ENCODE data around the gene SFSWAP. TPM values are rescaled to one million over a fixed set of nuclear protein-coding genes. Genes with fewer than 3 reads are reported as not detected.

The SFSWAP gene
- total RNA-seq, 1 experiment from 2014 or later: 50.4 TPM

- H3K4me2 ChIP-seq (ENCODE audit: low read length): no peak overlapping the region
- no peak overlapping the region for H2AFZ ChIP-seq (ENCODE audit: low read depth, low read length, poor library complexity, severe bottlenecking)
- ATAC-seq (no peak), DNase-seq (ENCODE audit: low read depth, low spot score) (no peak)
- H4K20me1 ChIP-seq (ENCODE audit: insufficient read depth): no peaks in the 10 kb centered on the region
- BruUV-seq (replicated peaks): no TSS peak
- RAD21 ChIA-PET (ENCODE audit: low non-redundant PET in 1 of 2, low total read pairs in 2 of 2, uncharacterized antibody in 2 of 2, unreplicated experiment in 2 of 2): no interaction called here
- no peaks in the 10 kb centered on the region for H3K9me2 ChIP-seq (ENCODE audit: insufficient read depth)
- no peak for TF ChIP-seq SRF (IDR thresholded peaks at IDR 0.05; ENCODE audit: low read depth)
- TF ChIP-seq ZFX (IDR thresholded peaks at IDR 0.05): no peak
- TF ChIP-seq CEBPB (IDR thresholded peaks at IDR 0.05; ENCODE audit: low read depth): no peak
- TF ChIP-seq REST (IDR thresholded peaks at IDR 0.05; ENCODE audit: low read depth): no peak
- TF ChIP-seq RAD21 (IDR thresholded peaks at IDR 0.05; ENCODE audit: low read depth): no peak
- no peak for TF ChIP-seq MAX (IDR thresholded peaks at IDR 0.05)
- no peak for TF ChIP-seq POLR2A (IDR thresholded peaks at IDR 0.05; ENCODE audit: borderline replicate concordance, extremely low read depth, insufficient read depth, insufficient read length)
- no peak for TF ChIP-seq ELF1 (IDR thresholded peaks at IDR 0.05; ENCODE audit: borderline replicate concordance, low read depth)
- no peak for TF ChIP-seq ZBTB33 (IDR thresholded peaks at IDR 0.05; ENCODE audit: extremely low read depth, insufficient replicate concordance, low read length)
- TF ChIP-seq ZNF274 (IDR thresholded peaks at IDR 0.05; ENCODE audit: low read depth, low read length): no peak
- TF ChIP-seq TCF7L2 (IDR thresholded peaks at IDR 0.05; ENCODE audit: borderline replicate concordance, extremely low read depth, insufficient read depth, insufficient read length): no peak
- no peak for TF ChIP-seq FOSL1 (IDR thresholded peaks at IDR 0.05; ENCODE audit: low read depth)
- TF ChIP-seq CTCF (IDR thresholded peaks at IDR 0.05 in 2 of 3, conservative IDR thresholded peaks at IDR 0.05 in 1 of 3; ENCODE audit: borderline replicate concordance in 1 of 3, insufficient read depth in 1 of 3, low read depth in 2 of 3, low read length in 2 of 3): no peak
- no peak for TF ChIP-seq SIN3A (IDR thresholded peaks at IDR 0.05; ENCODE audit: low read depth)
- TF ChIP-seq JUND (IDR thresholded peaks at IDR 0.05): no peak
- no peak for TF ChIP-seq CBX3 (IDR thresholded peaks at IDR 0.05; ENCODE audit: low read depth)
- no peak for TF ChIP-seq ATF3 (IDR thresholded peaks at IDR 0.05)
- H3K36me3 ChIP-seq (ENCODE audit: control insufficient read depth in 1 of 2, insufficient read depth in 2 of 2, low read length in 2 of 2): no peaks in the 10 kb centered on the region
- H3K27ac ChIP-seq (ENCODE audit: low read depth, low read length): no peak overlapping the region
- POLR2A ChIA-PET: no interaction called here
- no peak overlapping the region for H3K4me3 ChIP-seq (replicated peaks in 1 of 2; ENCODE audit: low read depth in 1 of 2, low read length in 2 of 2)
- no peaks in the 10 kb centered on the region for H3K4me1 ChIP-seq (ENCODE audit: control insufficient read depth in 1 of 2, insufficient read depth in 2 of 2, low read length in 2 of 2)
- CTCF ChIA-PET: no interaction called here
- H3K79me2 ChIP-seq (ENCODE audit: insufficient read depth, low read length): no peaks in the 10 kb centered on the region
- intact Hi-C loops (cut with micrococcal nuclease): no loop called here
- no peak overlapping the region for H3K9ac ChIP-seq (ENCODE audit: low read length)
- H3K9me3 ChIP-seq (ENCODE audit: control insufficient read depth in 1 of 2, insufficient read depth in 1 of 2, low read depth in 1 of 2, low read length in 2 of 2): no peaks in the 10 kb centered on the region
- H3K27me3 ChIP-seq (ENCODE audit: insufficient read depth, low read length): peaks cover 3% of the 10 kb centered on the region; the same call in 1 of the 2 replicates
Observed at GRCh38 chr12:131695968-131696367, 14.9 kb upstream of the SFSWAP start.
